H1 (cell line): ENCODE results near the gene ARHGEF5. TPM values are rescaled to one million over a fixed set of nuclear protein-coding genes. Genes with fewer than 3 reads are reported as not detected.

Source experiments
- CTCF ChIA-PET: fragments of 300-600 bp; sonication (Branson Sonifier 250); formaldehyde crosslinking; loops from one replicate; lab custom pipeline; 2021; ENCODE audit not compliant: partially characterized antibody; lab: Charles Lee
- POLR2A ChIA-PET: fragments of 300-600 bp; sonication (Branson Sonifier 250); formaldehyde crosslinking; loops from one replicate; lab custom pipeline; 2021; ENCODE audit warnings: inconsistent platforms; ENCODE audit not compliant: partially characterized antibody; lab: Charles Lee
- DNase-seq, 2 experiments: peaks; one replicate each; pipeline versions ENCODE4 v3.0.0 to v3.0.0-alpha.2; 2010 to 2022; ENCODE audit warnings: low spot score in 2 of 2, low read depth in 1 of 2, mixed read lengths in 1 of 2
- FAIRE-seq: peaks from 2 replicates; lab custom pipeline; 2011; peaks lifted over from hg19 to GRCh38; lab: Jason Lieb, UNC
- H2AFZ ChIP-seq: 2 replicates; pipeline ENCODE4 v1.8.1; 2012; ENCODE audit warnings: low read length, inconsistent platforms
- H2AK5ac ChIP-seq: 2 replicates; pipeline ENCODE4 v1.6.1; 2013; ENCODE audit warnings: low read depth, low read length
- H2BK120ac ChIP-seq: replicated peaks from 2 replicates; pipeline ENCODE3; 2013; ENCODE audit warnings: low read depth, low read length, inconsistent platforms
- H2BK12ac ChIP-seq: 2 replicates; pipeline ENCODE4 v1.6.1; 2013; ENCODE audit warnings: low read depth, low read length
- H2BK15ac ChIP-seq: 2 replicates; pipeline ENCODE4 v1.6.1; 2013; ENCODE audit warnings: low read length
- H2BK20ac ChIP-seq: 2 replicates; pipeline ENCODE4 v1.6.1; 2013; ENCODE audit warnings: low read length
- H2BK5ac ChIP-seq: 2 replicates; pipeline ENCODE4 v1.6.1; 2013; ENCODE audit warnings: low read depth, low read length
- H3K14ac ChIP-seq: 2 replicates; pipeline ENCODE4 v1.6.1; 2013; ENCODE audit warnings: inconsistent platforms; ENCODE audit not compliant: insufficient read length
- H3K18ac ChIP-seq: 2 replicates; pipeline ENCODE4 v1.6.1; 2013; ENCODE audit warnings: low read length; ENCODE audit errors: extremely low read depth
- H3K23ac ChIP-seq: 2 replicates; pipeline ENCODE4 v1.6.1; 2013; ENCODE audit warnings: inconsistent platforms; ENCODE audit not compliant: insufficient read length
- H3K23me2 ChIP-seq: 2 replicates; pipeline ENCODE4 v1.6.1; 2013; ENCODE audit warnings: low read depth, low read length
- H3K27ac ChIP-seq: 2 replicates; pipeline ENCODE4 v1.6.1; 2011; ENCODE audit warnings: low read depth, low read length, inconsistent platforms
- H3K27me3 ChIP-seq, 4 experiments: replicated peaks in 1 of 4; 1 replicate in 1 of 4; 2 replicates in 3 of 4; pipeline versions ENCODE4 v1.6.1 to v1.8.1; 2011 to 2013; ENCODE audit warnings: low read length in 3 of 4, mild to moderate bottlenecking in 3 of 4, inconsistent platforms in 2 of 4, mixed read lengths in 2 of 4, moderate library complexity in 1 of 4; ENCODE audit not compliant: control insufficient read depth in 3 of 4, insufficient read depth in 3 of 4; ENCODE audit errors: extremely low read depth in 1 of 4
- H3K36me3 ChIP-seq, 4 experiments: 2 replicates each; pipeline versions ENCODE4 v1.6.1 to v1.8.1; 2011 to 2013; ENCODE audit warnings: mild to moderate bottlenecking in 4 of 4, low read length in 3 of 4, moderate library complexity in 2 of 4, control low read depth in 1 of 4, inconsistent platforms in 1 of 4; ENCODE audit not compliant: insufficient read depth in 4 of 4, control insufficient read depth in 2 of 4
- H3K4ac ChIP-seq: replicated peaks from 2 replicates; pipeline ENCODE3; 2013; ENCODE audit warnings: low read length, low read depth, mixed read lengths, inconsistent platforms; ENCODE audit not compliant: insufficient read length
- H3K4me1 ChIP-seq, 4 experiments: replicated peaks in 1 of 4; 1 replicate in 1 of 4; 2 replicates in 3 of 4; pipeline versions ENCODE4 v1.6.1 to v1.8.1; 2011 to 2013; ENCODE audit warnings: low read length in 3 of 4, inconsistent platforms in 2 of 4, mixed read lengths in 1 of 4; ENCODE audit not compliant: insufficient read depth in 4 of 4, control insufficient read depth in 3 of 4
- H3K4me2 ChIP-seq, 2 experiments: 2 replicates each; pipeline versions ENCODE4 v1.6.1 to v1.8.1; 2011 to 2013; ENCODE audit warnings: low read depth in 2 of 2, low read length in 2 of 2, control low read depth in 1 of 2, inconsistent platforms in 1 of 2, mild to moderate bottlenecking in 1 of 2; ENCODE audit not compliant: insufficient read depth in 1 of 2
- H3K4me3 ChIP-seq, 4 experiments: fragments of 200-600, 300-600 bp in 1 of 4; sonication (generic), shearing (Covaris generic), sonication (Bioruptor Twin) in 1 of 4; 2 replicates each; pipeline versions ENCODE4 v1.5.1 to v1.8.1; 2011 to 2016; ENCODE audit warnings: low read length in 4 of 4, low read depth in 3 of 4, control low read depth in 2 of 4, inconsistent platforms in 2 of 4, mild to moderate bottlenecking in 2 of 4, mixed read lengths in 1 of 4, moderate library complexity in 1 of 4; ENCODE audit not compliant: insufficient read depth in 2 of 4; ENCODE audit errors: extremely low read depth in 1 of 4
- H3K56ac ChIP-seq: replicated peaks from 2 replicates; pipeline ENCODE3; 2013; ENCODE audit warnings: low read depth, mild to moderate bottlenecking, mixed read lengths, low read length, inconsistent platforms; ENCODE audit not compliant: insufficient read length
- H3K79me1 ChIP-seq: 2 replicates; pipeline ENCODE4 v1.6.1; 2013; ENCODE audit warnings: low read depth, low read length, control low read depth
- H3K79me2 ChIP-seq, 2 experiments: 2 replicates each; pipeline versions ENCODE4 v1.6.1 to v1.8.1; 2012 to 2013; ENCODE audit warnings: low read length in 2 of 2, mild to moderate bottlenecking in 2 of 2, inconsistent platforms in 1 of 2; ENCODE audit not compliant: insufficient read depth in 2 of 2, control insufficient read depth in 1 of 2
- H3K9ac ChIP-seq, 4 experiments: replicated peaks in 1 of 4; 1 replicate in 1 of 4; 2 replicates in 3 of 4; pipeline versions ENCODE4 v1.6.1 to v1.8.1; 2011 to 2013; ENCODE audit warnings: low read depth in 3 of 4, low read length in 3 of 4, control low read depth in 2 of 4, mild to moderate bottlenecking in 2 of 4, moderate library complexity in 2 of 4, inconsistent platforms in 1 of 4; ENCODE audit errors: extremely low read depth in 1 of 4
- H3K9me3 ChIP-seq, 2 experiments: 2 replicates each; pipeline versions ENCODE4 v1.6.1 to v1.8.1; 2012 to 2013; ENCODE audit warnings: mild to moderate bottlenecking in 2 of 2, moderate library complexity in 2 of 2, control low read depth in 1 of 2, inconsistent platforms in 1 of 2, low read depth in 1 of 2, low read length in 1 of 2, mixed read lengths in 1 of 2; ENCODE audit not compliant: insufficient read depth in 2 of 2
- H4K20me1 ChIP-seq, 2 experiments: replicated peaks in 1 of 2; 2 replicates each; pipeline versions ENCODE3 to v1.8.1; 2011 to 2013; ENCODE audit warnings: inconsistent platforms in 2 of 2, low read length in 2 of 2, mild to moderate bottlenecking in 1 of 2; ENCODE audit not compliant: insufficient read depth in 2 of 2, control insufficient read depth in 1 of 2
- H4K5ac ChIP-seq: 2 replicates; pipeline ENCODE4 v1.6.1; 2013; ENCODE audit warnings: low read length, low read depth, mixed read lengths, inconsistent platforms; ENCODE audit not compliant: insufficient read length
- H4K8ac ChIP-seq: 2 replicates; pipeline ENCODE4 v1.8.0; 2013; ENCODE audit warnings: mild to moderate bottlenecking, moderate library complexity, low read length, inconsistent platforms; ENCODE audit not compliant: insufficient read depth; ENCODE audit errors: extremely low read depth
- H4K91ac ChIP-seq: replicated peaks from 2 replicates; pipeline ENCODE3; 2013; ENCODE audit warnings: low read length, mixed read lengths, inconsistent platforms; ENCODE audit not compliant: insufficient read length
- CEBPB ChIP-seq: IDR thresholded peaks from 2 replicates; pipeline ENCODE4 v1.6.1; 2012; ENCODE audit warnings: low read depth, low read length
- GABPA ChIP-seq: IDR thresholded peaks from 2 replicates; pipeline ENCODE4 v1.6.1; 2011; ENCODE audit warnings: mild to moderate bottlenecking, low read length, moderate library complexity, borderline replicate concordance; ENCODE audit not compliant: insufficient read depth
- HDAC2 ChIP-seq, 2 experiments: fragments of 300-600 bp in 1 of 2; sonication (generic) in 1 of 2; IDR thresholded peaks; 2 replicates each; pipeline ENCODE4 v1.6.1; 2011 to 2012; ENCODE audit warnings: low read depth in 2 of 2, low read length in 2 of 2, mild to moderate bottlenecking in 2 of 2, moderate library complexity in 2 of 2, borderline replicate concordance in 1 of 2, inconsistent platforms in 1 of 2
- USF2 ChIP-seq: IDR thresholded peaks from 2 replicates; pipeline ENCODE4 v1.6.1; 2011; ENCODE audit warnings: low read length, improper control_type of control experiment
- WGBS, 2 experiments: shearing (Covaris generic) in 1 of 2; methylation state at CpG; one replicate each; pipeline versions ENCODE4 v1.1.6 to v1.1.7; 2013 to 2015; ENCODE audit warnings: low lambda C conversion rate in 2 of 2, mixed read lengths in 2 of 2, inconsistent platforms in 1 of 2, low coverage in 1 of 2, missing lambda C conversion rate in 1 of 2; ENCODE audit not compliant: insufficient replicate concordance in 2 of 2, insufficient coverage in 1 of 2, insufficient read length in 1 of 2; ENCODE audit errors: extremely low coverage in 1 of 2, missing lambda C conversion rate in 1 of 2; 5-methylcytosine and 5-hydroxymethylcytosine counted together
- polyA plus RNA-seq, 7 experiments: library from polyadenylated mRNA; depleted of rRNA in 3 of 7; stranded (reverse) in 5 of 7; unstranded in 2 of 7; fragments of >200 nt in 5 of 7; fragments of 200-250 nt in 2 of 7; gene quantifications; 1 replicate in 5 of 7; 2 replicates in 1 of 7; 4 replicates in 1 of 7; pipeline versions ENCODE4 v1.2.1 to v1.2.3, GENCODE V29; 2011 to 2013; ENCODE audit warnings: missing spikeins in 2 of 7, mixed read lengths in 2 of 7
- total RNA-seq: library from RNA; stranded (reverse); fragmentation: NEBNext Ultra II Directional; extraction: Animal tissue kit (Norgen Biotek cat#: 25700); gene quantifications from 2 replicates; pipeline ENCODE4 v1.2.1, GENCODE V29; 2021

The ARHGEF5 gene
- total and polyA plus RNA-seq, 2 of the 8 experiments (the other 6 are each of a cell fraction or from before 2014, with no cell fraction given), result 12.8 to 34.6 TPM

DNA sequence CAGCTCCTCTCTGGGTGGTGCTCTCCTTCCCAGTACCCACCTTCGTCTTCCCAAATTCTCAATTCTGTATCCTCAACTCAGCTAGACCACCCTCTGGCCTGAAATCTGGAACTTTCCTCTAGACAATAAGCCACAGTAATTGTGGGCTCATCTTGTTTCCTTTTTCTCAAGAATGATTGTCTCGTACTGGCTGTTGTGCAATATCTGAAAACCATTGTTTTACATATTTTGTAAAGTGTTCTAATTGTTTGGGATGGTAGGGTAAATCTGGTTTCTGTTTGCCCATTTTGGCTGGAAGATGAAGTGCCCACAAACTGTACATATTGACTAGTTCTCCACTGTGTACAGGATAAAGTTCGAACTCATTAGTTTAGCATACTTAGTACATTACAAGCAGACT lies 59.6 kb downstream of the ARHGEF5 start:
- Histone ChIP-seq H3K36me3 (peaks cover 0 to 5% (median 0%) of the 10 kb centered on the region in 4 experiments; a peak in 2 of 8 replicates), H4K5ac (no peak overlapping the region), H3K14ac (no peak overlapping the region), H3K4ac (no peak overlapping the region), H3K18ac (no peak overlapping the region), H4K20me1 (no peaks in the 10 kb centered on the region), H3K79me2 (no peaks in the 10 kb centered on the region), H3K79me1 (no peaks in the 10 kb centered on the region), H2BK5ac (no peak overlapping the region), H3K23me2 (no peaks in the 10 kb centered on the region), H2AK5ac (no peak overlapping the region), H3K27ac (no peak overlapping the region), H2BK120ac (no peak overlapping the region), H3K27me3 (no peaks in the 10 kb centered on the region), H2AFZ (no peak overlapping the region), H4K91ac (no peak overlapping the region), H2BK15ac (no peak overlapping the region), H3K4me2 (no peak overlapping the region), H4K8ac (no peak overlapping the region), H3K4me3 (no peak overlapping the region), H3K9ac (no peak overlapping the region), H2BK12ac (no peak overlapping the region), H2BK20ac (no peak overlapping the region), H3K23ac (no peak overlapping the region), H3K9me3 (peaks cover 4 to 7% of the 10 kb centered on the region in 2 experiments; a peak in 3 of 4 replicates), H3K56ac (no peak overlapping the region), H3K4me1 (no peaks in the 10 kb centered on the region)
- ChIA-PET POLR2A (no interaction called here), CTCF (interaction anchor here (3.0 kb wide), 1 partner anchor 23 kb away, joined by 12 read pairs; no protein-coding TSS in a partner anchor)
- 73% methylated on average over 3 of the region's 3 CpGs; no CpG with 5 or more reads in 1 of the 2 experiments for WGBS, 2 experiments
- FAIRE-seq, result no peak
- no peak for DNase-seq
- TF ChIP-seq HDAC2 (IDR thresholded peaks at IDR 0.05; ENCODE audit: borderline replicate concordance in 1 of 2, low read depth in 2 of 2, low read length in 2 of 2), result no peak
- peak; percentile 25; the same call in 1 of the 2 replicates for TF ChIP-seq CEBPB
- TF ChIP-seq GABPA, result no peak
- TF ChIP-seq USF2, result no peak
